Pancreas (tissue), 10 donors: Measurements from ENCODE around the gene SRSF4. TPM values are rescaled to one million over a fixed set of nuclear protein-coding genes. Genes with fewer than 3 reads are reported as not detected.

ENCODE experiments used
- ATAC-seq, 4 donors: fragments of 200-7000 bp; cut with Tn5 transposase; one replicate each; pipeline versions ENCODE4 v1.8.0 to v1.9.1; 2020; ENCODE audit warnings: mild to moderate bottlenecking in 4 of 4, moderate library complexity in 4 of 4
- DNase-seq, 6 donors: peaks; one replicate each; pipeline ENCODE4 v3.0.0-alpha.2; 2020
- FAIRE-seq: peaks from 2 replicates; lab custom pipeline; 2012; peaks lifted over from hg19 to GRCh38; lab: Jason Lieb, UNC
- H3K27ac ChIP-seq, 4 donors: fragments of 200-600 bp; sonication (generic); 1 replicate in 3 of 4; 2 replicates in 1 of 4; pipeline versions ENCODE4 v1.5.0 to v1.8.0; 2020
- H3K27me3 ChIP-seq, 4 donors: fragments of 200-600 bp; one replicate each; pipeline ENCODE4 v1.8.0; 2021
- H3K36me3 ChIP-seq, 3 donors: fragments of 200-600 bp; sonication (generic) in 1 of 3; one replicate each; pipeline versions ENCODE4 v1.5.0 to v1.8.0; 2020 to 2021
- H3K4me1 ChIP-seq, 3 donors: fragments of 200-600 bp; one replicate each; pipeline ENCODE4 v1.8.0; 2021
- H3K4me3 ChIP-seq, 4 donors: fragments of 200-600 bp; sonication (generic) in 2 of 4; one replicate each; pipeline versions ENCODE4 v1.5.0 to v1.8.0; 2020 to 2021
- H3K9me3 ChIP-seq, 4 donors: fragments of 200-600 bp; one replicate each; pipeline ENCODE4 v1.8.0; 2021
- WGBS, 2 donors: extraction: QIAGEN DNeasy Blood & Tissue Kit; methylation state at CpG; one replicate each; pipeline ENCODE4 v1.1.7; 2013; 5-methylcytosine and 5-hydroxymethylcytosine counted together
- intact Hi-C, 3 donors: fragments of 100-400 bp; cut with DNase I; formaldehyde crosslinking; loops; one replicate each; pipeline versions ENCODE4 v1.11.1 to v1.14.2; 2022
- polyA plus RNA-seq, 2 donors: library from polyadenylated mRNA; stranded (reverse); fragments of 200-250 nt; gene quantifications; one replicate each; pipeline ENCODE4 v1.2.3, GENCODE V29; 2013
- total RNA-seq, 6 donors: library from RNA; stranded (reverse); fragmentation: NEBNext Ultra II Directional in 4 of 6; extraction: Animal tissue kit (Norgen Biotek cat#: 25700) in 4 of 6; gene quantifications; one replicate each; pipeline versions ENCODE4 v1.2.1 to v1.2.4, GENCODE V29; 2021 to 2023
- TF ChIP-seq, protein P1 (sequence below), 4 donors: fragments of 200-600 bp; sonication (generic) in 3 of 4; IDR thresholded peaks; one replicate each; pipeline versions ENCODE4 v1.5.0 to v1.8.0; 2021; ENCODE audit warnings: antibody characterized with exemption in 4 of 4
- donor health status: healthy with polysubstance abuse.
- donor health status: DM: no; HTN: no; CAD: no; lungs with moderate emphysema.
- donor health status: DM: no; HTN: no; CAD: no.
- donor health status: control.
- donor health status: control.
- donor health status: Bipolar disorder and iron deficiency.
- donor health status: DM: yes; HTN: yes; CAD: no.
- donor health status: DM: no; HTN: no; CAD: no.
- donor health status: DM: no; HTN: no; CAD: no.
- donor health status: DM: yes; HTN: yes; CAD: no.

Gene SRSF4
- total and polyA plus RNA-seq, 8 donors = 22.6 to 72.6 (median 27.2) TPM

DNA sequence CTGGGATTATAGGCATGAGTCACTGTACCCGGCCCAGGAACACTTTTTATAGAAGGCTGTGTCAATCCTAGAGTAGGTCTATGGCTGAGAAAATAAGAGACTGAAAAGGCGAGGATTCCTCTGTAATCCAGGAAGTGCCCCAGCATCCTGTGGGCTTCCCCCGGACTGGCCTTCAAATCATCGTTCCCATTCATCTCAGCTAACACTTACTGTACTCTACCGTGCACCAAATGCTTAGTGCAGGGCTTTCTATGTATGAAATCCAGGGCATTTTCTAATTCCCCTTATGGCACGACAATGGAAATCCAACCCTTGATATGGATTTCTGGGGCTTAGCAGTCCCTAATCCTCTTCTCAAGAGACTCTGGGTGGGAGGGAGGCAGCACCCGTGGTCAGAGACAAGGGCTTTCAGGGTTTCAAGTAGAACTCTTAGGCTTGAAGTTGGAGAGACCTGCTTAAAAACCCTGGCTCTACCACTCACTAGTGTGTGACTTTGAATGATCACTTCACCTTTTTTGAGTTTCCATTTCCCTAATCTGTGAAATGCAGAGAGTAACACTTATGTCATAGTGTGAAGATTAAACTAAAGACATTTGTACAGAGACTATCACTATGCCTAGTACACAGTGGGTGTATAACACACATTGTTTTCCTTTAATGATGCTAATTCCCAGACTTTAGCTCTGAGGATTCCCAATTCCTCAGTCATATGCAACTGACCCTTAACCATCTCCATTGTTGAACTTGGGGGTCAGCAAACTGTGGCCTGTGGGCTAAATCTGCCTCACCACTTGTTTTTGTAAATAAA lies 28.8 kb upstream of the SRSF4 start:
- TF ChIP-seq, protein P1, sequence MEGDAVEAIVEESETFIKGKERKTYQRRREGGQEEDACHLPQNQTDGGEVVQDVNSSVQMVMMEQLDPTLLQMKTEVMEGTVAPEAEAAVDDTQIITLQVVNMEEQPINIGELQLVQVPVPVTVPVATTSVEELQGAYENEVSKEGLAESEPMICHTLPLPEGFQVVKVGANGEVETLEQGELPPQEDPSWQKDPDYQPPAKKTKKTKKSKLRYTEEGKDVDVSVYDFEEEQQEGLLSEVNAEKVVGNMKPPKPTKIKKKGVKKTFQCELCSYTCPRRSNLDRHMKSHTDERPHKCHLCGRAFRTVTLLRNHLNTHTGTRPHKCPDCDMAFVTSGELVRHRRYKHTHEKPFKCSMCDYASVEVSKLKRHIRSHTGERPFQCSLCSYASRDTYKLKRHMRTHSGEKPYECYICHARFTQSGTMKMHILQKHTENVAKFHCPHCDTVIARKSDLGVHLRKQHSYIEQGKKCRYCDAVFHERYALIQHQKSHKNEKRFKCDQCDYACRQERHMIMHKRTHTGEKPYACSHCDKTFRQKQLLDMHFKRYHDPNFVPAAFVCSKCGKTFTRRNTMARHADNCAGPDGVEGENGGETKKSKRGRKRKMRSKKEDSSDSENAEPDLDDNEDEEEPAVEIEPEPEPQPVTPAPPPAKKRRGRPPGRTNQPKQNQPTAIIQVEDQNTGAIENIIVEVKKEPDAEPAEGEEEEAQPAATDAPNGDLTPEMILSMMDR (IDR thresholded peaks at IDR 0.05) = no peak
- 91 to 93% methylated on average over 7 of the region's 7 CpGs for WGBS, 2 donors
- Histone ChIP-seq H3K27me3 (no peaks in the 10 kb centered on the region), H3K27ac (no peak overlapping the region), H3K9me3 (no peaks in the 10 kb centered on the region), H3K36me3 (peaks cover 0 to 20% (median 0%) of the 10 kb centered on the region in 3 donors), H3K4me3 (no peak overlapping the region), H3K4me1 (no peaks in the 10 kb centered on the region)
- ATAC-seq = no peak
- no peak for DNase-seq
- no peak for FAIRE-seq
- intact Hi-C loops = no loop called here

DNA sequence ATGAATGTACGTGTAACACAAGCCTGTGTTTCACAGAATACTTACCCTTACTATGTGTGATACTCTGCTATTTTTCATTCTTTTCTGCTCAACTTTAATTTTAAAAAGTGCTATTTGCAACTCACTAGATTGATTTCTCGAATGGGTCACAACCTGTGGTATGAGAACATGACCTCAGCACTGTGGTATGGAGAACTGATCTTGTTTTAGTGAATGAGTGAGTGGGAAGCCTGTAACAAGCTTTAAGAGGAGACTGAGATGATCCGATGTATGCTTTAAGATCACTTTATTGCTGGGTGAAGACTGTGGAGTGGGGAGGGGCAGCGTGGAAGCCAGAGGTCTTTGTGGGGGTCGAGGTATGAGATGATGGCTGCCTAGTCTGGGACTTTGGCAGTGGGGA lies 27.5 kb upstream of the SRSF4 start:
- WGBS, 2 donors = 71 to 73% methylated on average over 5 of the region's 5 CpGs
- DNase-seq (no peak), FAIRE-seq (no peak), ATAC-seq (peak in 1 of 4 donors; percentile 56)
- Histone ChIP-seq H3K4me1 (no peaks in the 10 kb centered on the region), H3K27me3 (no peaks in the 10 kb centered on the region), H3K4me3 (no peak overlapping the region), H3K9me3 (no peaks in the 10 kb centered on the region), H3K27ac (no peak overlapping the region), H3K36me3 (peaks cover 0 to 16% (median 0%) of the 10 kb centered on the region in 3 donors)
- TF ChIP-seq, protein P1 (IDR thresholded peaks at IDR 0.05) = no peak
- intact Hi-C loops = loop anchor here in 1 of 3 donors (10.0 kb wide), 1 partner anchor 424 kb away; no protein-coding TSS in a partner anchor

DNA sequence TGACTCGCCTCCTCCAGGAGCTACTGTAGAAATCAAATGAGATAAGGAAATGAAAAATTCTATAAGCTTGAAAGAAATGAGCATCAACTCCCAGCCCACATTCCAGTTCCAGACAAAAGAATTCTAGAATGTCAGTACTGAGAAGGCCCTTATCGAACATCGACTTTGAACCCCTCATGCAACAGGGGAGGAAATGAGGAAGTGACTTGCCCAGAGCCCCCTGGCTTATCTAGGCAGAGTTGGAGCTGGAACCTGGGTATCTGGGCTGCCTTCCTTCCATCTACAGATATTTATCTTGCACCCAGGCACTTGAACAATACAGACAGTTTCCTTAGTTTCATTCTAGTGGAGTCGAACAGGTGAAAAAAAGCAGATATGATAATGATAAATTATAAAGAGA lies 26.7 kb upstream of the SRSF4 start:
- 61 to 63% methylated on average over 4 of the region's 4 CpGs for WGBS, 2 donors
- TF ChIP-seq, protein P1 (IDR thresholded peaks at IDR 0.05) = no peak
- FAIRE-seq = no peak

DNA sequence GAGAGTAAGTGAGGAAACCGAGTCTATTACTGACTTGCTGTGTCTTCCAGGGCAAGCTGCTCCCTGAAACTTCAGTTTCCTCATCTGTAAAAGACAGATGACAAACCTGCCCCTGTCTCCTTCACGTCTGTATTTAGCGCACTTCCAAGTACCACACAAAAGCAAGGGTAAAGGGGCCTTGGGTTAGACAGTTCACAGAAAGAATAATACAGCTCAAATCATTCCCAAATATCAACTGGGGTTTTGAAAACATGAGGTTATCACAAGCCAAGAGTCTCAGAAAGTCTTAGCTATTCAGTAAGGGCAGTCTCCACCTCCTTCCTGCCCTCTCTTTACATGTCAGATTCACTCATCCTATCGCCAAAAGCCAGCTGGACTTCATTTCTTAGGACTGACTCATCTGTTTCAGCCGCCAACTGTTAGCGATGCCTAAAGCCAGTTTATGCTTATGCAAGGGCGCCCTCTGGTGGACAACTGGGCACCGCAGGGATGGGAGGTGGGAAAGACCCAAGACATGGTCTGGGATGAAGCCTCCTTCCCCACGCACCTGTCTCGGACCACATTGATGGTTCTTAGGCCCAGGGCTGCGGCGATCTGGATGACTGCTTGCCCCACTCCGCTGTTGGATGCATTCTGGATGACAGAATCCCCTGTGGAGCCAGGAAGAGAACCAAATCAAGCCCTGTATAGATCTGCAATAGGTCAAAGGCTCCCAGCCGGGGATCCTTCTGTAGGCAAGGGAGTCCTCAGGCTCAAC lies 21.1 kb upstream of the SRSF4 start:
- Histone ChIP-seq H3K9me3 (no peaks in the 10 kb centered on the region), H3K27me3 (no peaks in the 10 kb centered on the region), H3K27ac (peak overlapping the region in 2 of 4 donors; percentile 39 to 42), H3K4me1 (peaks cover 0 to 9% (median 4%) of the 10 kb centered on the region in 3 donors), H3K4me3 (no peak overlapping the region), H3K36me3 (peaks cover 0 to 6% (median 5%) of the 10 kb centered on the region in 3 donors)
- intact Hi-C loops = loop anchor here in 1 of 3 donors (5.0 to 10.0 kb wide), 2 partner anchors 320 to 418 kb away; no protein-coding TSS in a partner anchor
- ATAC-seq (peak; percentile 96 to 99 (median 98)), FAIRE-seq (peak; percentile 97), DNase-seq (peak; percentile 88 to 100 (median 96))
- 22 to 24% methylated on average over 14 of the region's 14 CpGs for WGBS, 2 donors
- TF ChIP-seq, protein P1 (IDR thresholded peaks at IDR 0.05) = peak; percentile 95 to 99 (median 97)

More for the DNA sequence above, 26.7 kb upstream of the SRSF4 start:
- DNase-seq (no peak), ATAC-seq (no peak)
- Histone ChIP-seq H3K4me3 (no peak overlapping the region), H3K9me3 (no peaks in the 10 kb centered on the region), H3K27ac (no peak overlapping the region), H3K36me3 (peaks cover 0 to 15% (median 0%) of the 10 kb centered on the region in 3 donors), H3K27me3 (no peaks in the 10 kb centered on the region), H3K4me1 (no peaks in the 10 kb centered on the region)
- intact Hi-C loops = loop anchor here in 1 of 3 donors (10.0 kb wide), 1 partner anchor 424 kb away; no protein-coding TSS in a partner anchor
